NCI-H345 (cell line): ENCODE data around the gene CTNNA2.

Experiments used
- DNase-seq: peaks from one replicate; lab custom pipeline; 2025; lab: John Stamatoyannopoulos, UW

CTNNA2 gene

DNA sequence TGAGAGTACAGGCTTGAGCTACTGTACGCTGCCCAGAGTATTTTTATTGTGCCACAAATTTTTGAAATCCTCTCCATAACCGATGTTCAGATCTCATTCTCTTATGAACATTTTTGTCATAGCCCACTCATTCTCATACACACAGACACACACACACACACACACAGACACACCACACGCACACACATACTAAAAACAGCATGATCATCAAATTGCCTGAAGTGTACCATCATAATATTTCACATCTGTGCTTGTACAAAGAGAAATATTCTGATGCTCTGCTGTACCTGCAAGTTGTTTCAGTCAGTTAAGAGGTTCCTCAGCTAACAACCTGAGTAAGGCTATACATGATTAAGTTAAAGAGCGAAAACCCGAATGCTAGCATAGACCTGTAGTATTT is 696.6 kb downstream of the CTNNA2 start:
- DNase-seq, result no peak

DNA sequence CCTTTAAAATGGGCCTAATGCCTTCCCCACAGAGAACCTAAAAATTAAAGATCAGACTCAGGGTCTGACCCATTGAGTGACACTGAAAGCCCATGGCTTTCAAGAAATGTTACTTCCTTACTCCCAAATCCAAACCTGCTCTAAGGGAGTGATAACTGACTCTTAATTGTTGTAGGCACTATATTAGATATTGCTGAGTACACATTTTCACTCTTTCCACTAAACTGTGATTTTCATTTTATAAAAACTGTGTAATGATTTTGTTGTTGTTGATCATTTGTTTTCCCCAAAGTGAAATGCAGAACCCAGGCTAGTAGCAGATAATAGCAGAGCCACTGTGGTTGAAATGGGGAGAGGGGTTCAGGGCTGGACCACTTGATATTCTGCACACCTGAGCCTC is 704.6 kb downstream of the CTNNA2 start:
- no peak for DNase-seq

DNA sequence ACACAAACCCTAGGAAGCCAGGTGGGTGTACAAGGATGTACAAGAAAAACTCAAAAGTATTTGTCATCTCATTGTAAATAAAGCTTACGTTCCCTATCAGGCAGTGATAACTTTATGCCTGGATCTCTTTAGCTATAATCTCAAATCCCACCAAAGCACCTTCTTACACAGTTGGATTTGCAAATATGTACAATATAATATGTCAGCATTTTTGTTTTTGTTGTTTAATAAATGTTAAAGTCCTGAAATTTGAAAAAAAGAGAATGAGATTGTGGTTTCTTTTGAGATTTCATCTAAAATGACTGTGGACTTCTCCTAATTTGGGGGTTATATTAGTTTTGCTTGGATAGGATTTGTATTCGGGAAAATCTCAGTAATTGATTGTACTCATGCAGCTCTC is 709.8 kb downstream of the CTNNA2 start:
- no peak for DNase-seq

DNA sequence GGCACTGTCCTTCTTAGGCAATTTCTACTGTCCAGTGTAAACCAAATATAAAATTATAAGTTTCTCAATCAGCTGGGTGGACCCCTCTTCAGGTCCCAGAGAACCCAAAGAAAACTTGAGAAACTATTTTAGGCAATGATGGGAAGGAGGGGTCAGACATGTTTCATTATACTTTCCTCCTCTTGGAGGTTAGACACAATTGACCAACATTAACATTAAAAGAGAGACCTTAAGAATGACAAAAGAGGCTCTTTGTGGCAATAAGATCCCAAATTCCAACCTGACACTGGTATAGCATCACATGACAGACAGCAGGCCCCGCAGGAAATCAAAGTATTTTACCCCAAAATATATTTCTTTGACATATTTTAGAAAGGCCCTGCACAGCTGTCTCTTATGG is 718.6 kb downstream of the CTNNA2 start:
- no peak for DNase-seq

DNA sequence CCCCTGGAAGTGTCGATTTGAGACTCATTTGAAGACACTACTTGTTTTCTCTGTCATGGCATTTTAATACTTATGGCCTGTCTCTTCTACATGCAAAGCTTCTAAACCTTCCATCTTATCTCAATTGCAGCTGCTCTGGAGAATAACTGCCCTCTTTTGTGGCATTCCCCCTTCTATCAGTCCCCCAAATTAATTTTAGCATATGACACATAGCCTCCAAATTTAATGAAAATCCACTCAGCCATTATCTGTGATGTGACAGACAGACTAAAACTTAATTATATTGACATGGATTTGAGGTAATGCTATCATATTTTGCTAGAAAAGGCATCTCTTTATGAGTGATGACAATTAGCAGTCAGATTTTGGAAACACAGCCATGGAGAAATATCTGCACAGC is 720.5 kb downstream of the CTNNA2 start:
- DNase-seq, result no peak

DNA sequence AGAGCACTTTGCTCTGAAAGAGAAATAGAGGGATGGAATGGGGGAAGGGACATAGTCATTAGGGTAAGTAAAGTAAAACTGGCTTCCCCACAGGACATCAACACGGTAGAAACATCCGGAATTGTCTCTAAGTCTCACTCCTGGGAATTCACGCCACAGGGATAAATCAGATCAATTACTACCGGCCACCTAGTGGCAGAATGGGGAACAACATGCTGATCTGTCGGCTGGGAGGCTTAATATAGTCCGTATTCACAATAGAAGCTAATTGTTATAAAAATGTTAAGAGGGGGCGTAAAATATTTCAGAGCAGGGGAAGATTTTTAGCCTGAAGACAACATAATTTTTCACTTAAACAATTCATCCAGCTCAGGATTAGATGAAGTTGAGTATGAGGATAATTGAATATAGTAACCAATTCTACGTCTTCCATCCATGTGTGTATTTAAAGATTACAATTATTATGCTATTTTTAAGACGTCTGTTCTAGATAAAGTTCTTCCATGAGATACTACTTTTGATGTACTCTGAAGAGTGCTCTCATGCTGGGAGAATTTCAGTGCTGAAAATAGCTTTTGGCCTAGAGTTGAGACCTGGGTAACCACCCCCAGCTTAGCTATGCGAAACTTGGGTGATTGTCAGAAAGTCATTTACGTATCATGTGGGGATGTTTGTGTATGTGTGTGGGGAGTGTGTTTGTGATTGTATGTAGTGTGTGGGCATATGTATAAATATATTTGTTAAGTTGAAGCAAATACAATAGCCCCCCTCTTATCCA is 726.0 kb downstream of the CTNNA2 start:
- peak; percentile 19 for DNase-seq

DNA sequence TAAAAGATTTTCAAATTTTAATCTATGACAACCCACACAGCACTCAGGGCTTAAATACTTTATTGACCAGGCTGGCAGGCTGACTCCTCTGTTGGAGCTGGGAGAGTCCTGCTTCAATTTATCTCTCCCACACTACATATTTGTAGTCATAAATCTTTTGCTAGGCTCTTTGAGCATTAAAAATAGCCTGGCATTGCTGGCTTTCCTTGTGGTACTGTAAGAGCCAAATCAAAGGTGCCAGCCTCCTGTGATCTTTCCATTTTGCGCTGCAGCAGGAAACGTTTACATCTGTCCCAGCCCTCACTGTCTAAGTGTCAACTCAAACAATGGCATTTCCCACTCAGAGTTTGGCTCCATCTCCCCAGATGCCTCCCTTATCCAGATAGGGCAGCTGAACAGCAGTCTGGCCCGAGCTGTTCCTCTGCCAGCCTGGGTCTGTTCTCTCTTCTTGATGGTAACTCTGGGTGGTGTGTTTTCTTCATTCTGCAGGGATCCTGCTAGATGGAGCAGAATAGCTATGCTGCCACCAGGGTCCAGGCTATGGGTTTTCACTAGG is 729.6 kb downstream of the CTNNA2 start:
- DNase-seq, result peak; percentile 64

DNA sequence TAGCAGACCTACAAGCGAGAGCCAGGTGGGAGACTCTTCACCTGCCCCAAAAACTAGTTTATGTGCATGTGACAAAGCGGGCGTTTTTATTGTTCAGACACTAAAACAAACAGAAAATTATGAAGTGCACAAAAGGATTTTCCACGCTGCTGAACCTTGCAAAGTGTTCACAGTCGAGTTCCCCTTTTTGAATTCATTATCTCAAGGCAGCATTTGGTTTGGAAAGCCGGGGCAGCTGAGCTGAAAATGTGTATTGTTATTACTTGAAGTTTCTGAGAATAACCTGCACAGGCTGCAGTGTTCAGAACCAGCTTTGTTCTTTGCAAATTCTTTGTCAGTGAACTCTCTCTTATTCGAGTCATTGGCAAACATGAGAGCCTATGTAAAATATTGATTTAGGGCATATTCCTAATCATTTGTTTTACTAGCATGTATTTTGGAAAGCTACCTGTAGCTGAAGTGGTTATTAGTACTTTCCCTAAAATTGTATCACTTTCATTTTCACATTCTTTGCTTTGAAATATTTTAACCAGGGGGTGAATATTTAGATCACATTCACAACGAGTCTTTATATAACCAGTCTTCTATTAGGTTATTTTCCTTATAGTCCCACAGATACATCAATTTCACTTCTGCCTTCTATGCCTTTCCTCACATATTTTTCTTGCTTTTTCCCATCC is 732.2 kb downstream of the CTNNA2 start:
- peak; percentile 69 for DNase-seq

DNA sequence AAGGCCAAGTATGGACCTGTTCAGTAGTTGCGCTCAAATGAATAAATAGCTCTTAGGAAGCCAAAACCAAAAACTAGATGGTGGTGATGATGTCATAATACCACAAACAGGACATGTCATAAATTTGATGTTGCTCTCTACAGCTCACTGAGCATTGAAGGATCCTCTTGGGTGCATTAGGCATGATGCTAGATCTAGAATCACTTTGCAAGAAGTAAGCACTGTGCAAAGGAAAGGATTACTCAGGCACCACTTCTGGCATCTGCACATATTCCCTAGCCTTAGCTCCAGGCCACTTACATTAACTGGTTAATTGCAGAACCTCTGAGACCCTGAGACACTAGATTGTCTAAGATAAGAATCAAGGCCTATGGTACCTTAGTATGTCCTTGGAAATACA is 733.7 kb downstream of the CTNNA2 start:
- DNase-seq, result peak; percentile 25

DNA sequence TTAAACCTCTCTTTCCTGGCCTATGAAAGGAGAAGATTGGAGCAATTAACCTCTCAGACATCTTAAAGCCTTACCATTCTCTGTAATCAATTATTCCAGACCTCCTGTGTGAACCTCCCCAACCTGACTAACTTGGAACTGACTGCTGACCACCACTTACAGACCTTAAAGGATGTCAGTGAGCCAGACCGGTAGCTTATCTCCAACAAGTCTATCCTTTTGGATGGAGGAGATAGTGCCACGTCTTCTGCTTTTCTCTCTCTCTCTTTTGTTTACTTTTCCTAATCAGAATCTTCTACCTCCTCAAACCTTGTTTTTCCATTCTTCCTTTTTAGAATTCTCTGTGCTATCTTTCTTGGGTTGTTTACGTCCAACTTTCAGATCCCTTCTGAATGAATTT is 734.5 kb downstream of the CTNNA2 start:
- DNase-seq, result no peak

DNA sequence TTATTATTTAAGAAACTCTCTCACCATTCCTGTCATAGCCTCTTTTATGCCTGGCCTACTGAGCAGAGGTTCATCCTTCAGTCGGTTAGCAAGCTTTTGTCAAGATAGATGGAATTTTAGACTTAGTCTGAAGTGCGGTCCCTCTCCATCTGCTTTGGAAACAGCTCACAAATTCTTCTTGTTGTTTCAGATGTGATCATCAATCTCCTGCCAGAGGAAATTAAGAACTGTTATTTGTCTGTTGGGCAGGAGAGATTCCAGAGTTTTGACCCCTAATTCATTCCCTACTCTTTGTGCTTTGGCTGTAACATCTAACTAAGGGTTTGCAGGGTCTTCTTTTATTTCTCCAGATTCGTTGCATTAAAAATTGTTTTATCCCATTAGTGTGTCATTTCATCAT is 735.3 kb downstream of the CTNNA2 start:
- no peak for DNase-seq

DNA sequence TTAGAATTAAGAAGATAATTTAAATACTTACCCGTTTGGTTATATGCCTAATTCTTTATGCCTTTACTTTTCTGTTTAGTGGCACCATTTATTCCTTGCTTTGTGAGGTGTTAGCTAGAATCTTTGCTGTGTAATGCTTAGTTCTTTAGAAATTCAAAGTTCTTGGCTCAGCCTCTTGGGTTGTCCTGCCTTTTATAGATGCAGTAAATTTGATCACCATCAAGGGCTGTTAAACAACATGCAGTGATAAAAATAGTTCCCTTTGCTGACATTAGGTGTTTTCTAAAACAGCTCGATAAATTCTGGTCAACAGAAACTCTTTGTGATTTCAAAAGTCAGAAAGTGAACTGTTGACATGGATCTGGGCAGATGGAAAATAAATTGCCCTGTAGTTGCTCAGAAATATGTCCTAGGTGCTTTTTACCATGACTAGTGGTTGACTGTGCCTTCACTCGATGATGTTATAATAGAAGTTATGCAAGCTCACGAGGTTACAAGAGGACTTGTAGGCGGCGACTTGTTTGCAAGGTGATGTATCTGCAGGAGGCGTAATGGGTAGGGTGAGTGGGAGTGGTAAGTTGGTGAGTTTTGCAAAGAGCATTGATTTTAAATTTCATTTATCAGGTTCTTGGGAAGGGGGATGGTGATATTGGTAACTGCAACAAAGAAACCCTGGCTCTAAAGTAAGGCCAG is 739.6 kb downstream of the CTNNA2 start:
- no peak for DNase-seq

DNA sequence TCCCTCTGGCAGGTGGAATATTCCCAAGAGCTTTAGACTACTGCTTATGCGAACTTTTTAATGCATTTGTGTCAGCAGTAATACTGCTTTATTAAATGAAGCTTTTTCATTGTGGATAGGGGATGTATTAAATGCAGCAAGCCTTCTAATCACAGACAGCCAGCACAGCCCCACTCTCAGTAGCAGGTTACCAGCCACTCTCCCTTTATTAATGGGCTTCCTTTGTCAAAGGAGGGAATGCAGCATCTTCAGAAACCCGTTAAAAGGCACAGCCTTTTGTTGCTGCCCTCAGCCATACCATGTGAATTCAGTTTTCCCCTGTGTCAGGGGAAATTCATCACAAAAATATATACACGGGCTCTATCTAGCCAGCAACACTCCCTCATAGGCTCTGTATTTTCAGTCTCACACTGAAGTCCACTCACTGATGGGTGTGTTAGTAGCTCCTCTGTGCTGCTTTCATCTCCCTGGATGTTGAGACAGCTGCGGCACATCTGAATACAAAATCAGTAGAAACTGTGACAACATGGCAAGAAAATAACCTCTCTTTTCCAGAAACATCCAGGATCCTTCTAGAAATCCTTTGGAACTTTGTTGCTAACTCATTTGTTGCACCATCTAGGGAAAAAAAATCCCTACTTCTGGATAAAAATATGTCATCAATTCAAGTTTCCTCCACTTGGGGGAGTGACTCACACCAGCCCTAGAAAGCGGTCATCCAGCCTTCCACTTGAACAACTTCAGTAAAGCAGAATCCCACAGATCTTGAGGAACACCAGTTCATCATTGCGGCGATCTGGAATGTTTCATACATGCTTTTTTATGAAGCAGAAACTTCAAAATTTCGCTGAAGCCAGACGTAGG is 743.3 kb downstream of the CTNNA2 start:
- peak; percentile 38 for DNase-seq

DNA sequence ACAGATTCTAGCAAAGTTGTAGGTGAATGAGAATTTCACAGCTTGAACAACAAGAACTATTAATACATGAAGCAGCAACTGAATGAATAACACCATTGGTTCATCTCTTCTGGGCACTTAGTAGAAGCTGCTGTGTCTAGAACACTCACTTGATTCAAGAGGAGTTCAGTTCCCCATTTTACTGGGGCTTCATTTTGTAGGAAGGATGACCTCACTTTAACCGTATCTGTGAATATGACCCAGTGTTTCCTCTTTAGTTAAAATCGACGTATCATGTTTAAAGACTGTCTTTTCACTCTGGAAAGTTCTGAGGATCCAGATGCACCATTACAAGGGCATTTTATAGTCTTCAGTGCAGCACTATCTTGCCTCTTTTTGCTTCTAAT is 743.9 kb downstream of the CTNNA2 start:
- no peak for DNase-seq

DNA sequence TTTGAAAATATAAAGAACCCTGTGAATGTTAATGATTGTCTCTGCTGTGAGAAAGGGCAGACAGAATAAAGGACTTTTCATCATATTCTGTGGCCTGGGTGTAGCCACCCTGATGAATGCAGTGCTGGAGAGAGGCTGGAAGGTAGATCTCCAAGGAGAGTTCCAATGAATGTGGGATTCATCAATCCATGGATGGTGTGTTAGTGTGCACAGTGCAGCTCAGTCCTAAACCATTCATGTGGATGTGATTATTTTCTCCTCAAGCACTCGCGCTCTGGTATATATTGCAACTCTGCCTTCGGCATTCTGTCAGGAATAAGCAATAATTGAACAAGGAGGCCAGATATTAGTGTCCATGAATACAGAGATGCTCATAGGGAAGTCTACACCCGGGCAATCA is 744.6 kb downstream of the CTNNA2 start:
- no peak for DNase-seq

DNA sequence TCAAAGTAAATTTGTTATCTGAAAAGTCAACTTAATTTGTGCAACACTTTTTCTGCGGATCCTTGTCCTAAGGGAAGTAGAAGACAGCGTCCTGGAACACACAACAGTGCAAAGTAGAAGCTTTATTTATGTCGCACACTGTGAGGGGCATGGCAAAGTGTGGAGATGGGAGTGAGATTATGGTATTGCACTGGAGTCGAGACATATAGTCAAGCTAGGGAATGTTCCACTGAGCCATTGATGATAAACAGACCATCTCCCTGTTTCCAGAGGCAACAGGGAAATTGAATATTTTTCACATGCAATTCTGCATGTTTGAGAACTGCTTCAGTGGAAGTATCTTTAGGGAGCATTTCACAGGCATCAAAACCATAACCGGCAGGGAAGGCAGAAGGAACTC is 745.5 kb downstream of the CTNNA2 start:
- DNase-seq, result no peak

DNA sequence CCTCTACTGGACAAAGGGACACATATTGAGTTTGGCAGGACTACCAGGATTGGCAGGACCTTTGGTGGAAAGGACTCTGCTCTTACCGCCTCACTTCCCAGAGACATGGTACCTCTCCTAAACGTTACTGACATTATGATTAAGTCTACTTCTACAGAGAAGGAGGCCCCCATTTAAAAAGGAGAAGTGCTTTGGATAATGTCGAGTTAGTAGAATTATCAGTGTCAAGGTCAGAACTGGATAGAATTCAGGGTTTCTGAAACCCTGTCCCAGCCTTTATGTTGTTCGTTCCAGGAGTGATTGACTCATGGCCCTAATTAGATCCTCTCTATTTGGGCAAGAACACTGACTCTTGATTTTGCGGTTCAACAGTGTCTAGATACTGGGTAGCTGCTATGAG is 745.9 kb downstream of the CTNNA2 start:
- DNase-seq, result no peak

DNA sequence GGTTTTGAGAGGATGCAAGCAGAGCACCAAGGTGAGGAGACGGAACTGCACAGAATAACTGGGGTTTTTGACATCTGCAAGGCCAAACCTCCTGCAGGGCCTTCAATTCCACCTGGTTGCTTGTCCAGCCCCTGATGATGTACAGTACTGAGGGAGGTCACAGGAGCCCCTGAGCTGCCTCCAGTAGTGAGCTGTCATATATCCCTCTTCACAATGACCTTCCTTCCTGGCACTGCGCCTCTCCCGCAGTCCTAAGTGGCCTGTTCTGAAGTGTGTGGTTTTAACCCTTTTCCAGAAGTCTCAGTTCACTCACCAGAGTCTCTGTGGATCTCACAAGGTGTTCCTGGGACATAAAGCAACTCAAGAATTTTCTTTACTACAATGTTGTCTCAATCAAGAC is 746.4 kb downstream of the CTNNA2 start:
- DNase-seq, result no peak

DNA sequence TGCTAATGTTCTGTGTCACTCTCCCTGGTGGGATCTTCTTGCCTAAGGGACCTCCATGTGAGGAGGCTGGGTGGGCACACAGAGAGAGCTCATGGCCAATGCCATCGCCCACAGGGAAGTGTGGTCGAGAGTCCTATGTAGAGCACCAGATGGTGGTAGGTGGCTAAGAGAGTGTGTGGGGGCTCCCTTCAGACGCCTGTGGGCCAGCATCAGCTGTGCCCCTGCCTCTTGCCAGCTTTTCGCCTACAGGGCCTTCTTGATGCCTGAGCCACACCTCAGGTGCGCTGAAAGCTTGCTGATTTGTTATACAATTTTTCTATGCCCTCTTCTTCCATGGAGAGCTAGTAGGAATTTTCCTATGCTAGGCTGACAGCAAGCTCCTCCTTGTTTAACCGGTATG is 753.4 kb downstream of the CTNNA2 start:
- DNase-seq, result no peak

DNA sequence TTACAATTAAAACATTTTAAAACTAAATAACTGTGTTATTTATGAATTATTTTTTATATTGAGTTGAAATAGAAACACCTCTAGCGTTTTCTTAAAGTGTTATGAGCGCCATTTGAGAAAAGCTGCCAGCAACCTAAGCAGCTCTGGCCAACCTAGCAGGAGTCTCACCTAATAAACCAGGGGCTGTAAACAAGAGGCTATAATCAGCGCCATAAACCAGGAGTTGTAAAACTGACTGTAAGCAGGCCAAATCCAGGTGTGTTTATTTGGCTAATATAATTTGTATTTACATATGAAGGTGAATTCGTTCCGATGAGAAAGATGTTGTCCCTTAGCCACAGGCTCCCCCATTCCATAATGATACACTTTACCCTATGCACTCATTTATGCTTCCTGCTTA is 757.0 kb downstream of the CTNNA2 start:
- DNase-seq, result no peak

DNA sequence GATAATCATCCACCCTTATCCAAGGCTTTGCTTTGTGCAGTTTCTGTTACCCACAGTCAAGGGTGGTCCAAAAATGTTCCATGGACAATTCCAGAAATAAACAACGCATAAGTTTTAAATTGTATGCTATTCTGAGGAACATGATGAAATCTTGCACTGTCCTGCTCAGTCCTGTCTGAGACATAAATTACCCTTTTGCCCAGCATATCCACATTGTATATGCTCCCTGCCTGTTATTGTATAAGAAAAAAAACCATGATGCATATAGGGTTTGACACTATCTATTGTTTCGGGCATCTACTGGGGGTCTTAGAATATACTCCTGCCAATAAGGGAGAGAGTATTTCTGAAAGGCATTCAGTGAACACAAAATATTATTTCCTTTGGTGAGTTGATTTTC is 767.7 kb downstream of the CTNNA2 start:
- DNase-seq, result no peak

DNA sequence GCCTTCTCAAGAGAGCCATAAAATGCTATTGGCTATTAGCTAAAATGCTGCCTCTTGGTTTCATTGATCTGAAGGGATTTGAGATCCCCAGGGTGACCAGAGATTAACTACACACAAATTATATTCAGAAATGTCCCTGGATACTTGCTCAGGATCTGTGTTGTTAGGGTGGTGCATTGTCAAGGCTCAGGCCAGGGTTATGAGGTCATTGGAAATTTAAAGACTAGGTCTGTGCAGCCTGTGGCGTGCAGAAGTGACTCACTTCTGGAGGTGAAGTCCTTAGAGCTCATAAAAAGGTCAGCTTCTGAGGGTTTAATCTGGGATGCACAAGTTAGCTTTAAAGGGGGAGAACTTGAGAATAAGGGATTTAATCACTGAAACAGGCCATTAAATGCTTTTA is 768.2 kb downstream of the CTNNA2 start:
- no peak for DNase-seq
